Measurements from ENCODE around the gene AQP2.

Gene AQP2

GRCh38 chr12:49975318-49975761 is 24.8 kb downstream of the AQP2 start:
- H3K4me2 ChIP-seq, result no peak overlapping the region
- H3K36me3 ChIP-seq (ENCODE audit: insufficient read depth), result no peaks in the 10 kb centered on the region
- peaks cover 23% of the 10 kb centered on the region for H3K27me3 ChIP-seq (ENCODE audit: insufficient read depth, low read depth)
- H3K27ac ChIP-seq, result no peak overlapping the region
- H3K9ac ChIP-seq, result no peak overlapping the region
- no peak for TF ChIP-seq CTCF (conservative IDR thresholded peaks at IDR 0.05; ENCODE audit: low read depth, low read length)
- H3K4me3 ChIP-seq (IDR thresholded peaks at IDR 0.05; ENCODE audit: insufficient read depth, low read depth, low read length), result no peak overlapping the region
- no peak overlapping the region for H2AFZ ChIP-seq (ENCODE audit: low read depth)
- H3K79me2 ChIP-seq (ENCODE audit: insufficient read depth, low read depth), result no peaks in the 10 kb centered on the region
- H3K4me1 ChIP-seq (ENCODE audit: low read depth, poor library complexity, severe bottlenecking), result no peaks in the 10 kb centered on the region
- no peaks in the 10 kb centered on the region for H4K20me1 ChIP-seq (ENCODE audit: insufficient read depth)

- Histone ChIP-seq H2AFZ (ENCODE audit: low read depth) (no peak overlapping the region), H3K4me3 (IDR thresholded peaks at IDR 0.05; ENCODE audit: insufficient read depth, low read depth, low read length) (no peak overlapping the region), H3K9ac (no peak overlapping the region), H3K79me2 (ENCODE audit: insufficient read depth, low read depth) (no peaks in the 10 kb centered on the region), H3K4me2 (no peak overlapping the region), H3K36me3 (ENCODE audit: insufficient read depth) (no peaks in the 10 kb centered on the region), H3K27me3 (ENCODE audit: insufficient read depth, low read depth) (peaks cover 12% of the 10 kb centered on the region; the same call in 1 of the 2 replicates), H4K20me1 (ENCODE audit: insufficient read depth) (no peaks in the 10 kb centered on the region), H3K4me1 (ENCODE audit: low read depth, poor library complexity, severe bottlenecking) (no peaks in the 10 kb centered on the region), H3K27ac (no peak overlapping the region)
- TF ChIP-seq CTCF (conservative IDR thresholded peaks at IDR 0.05; ENCODE audit: low read depth, low read length), result no peak
Observed at GRCh38 chr12:49976557-49976956, 26.0 kb downstream of the AQP2 start.

GRCh38 chr12:49978125-49978524 is 27.6 kb downstream of the AQP2 start:
- Histone ChIP-seq H2AFZ (ENCODE audit: low read depth) (no peak overlapping the region), H3K27ac (no peak overlapping the region), H4K20me1 (ENCODE audit: insufficient read depth) (no peaks in the 10 kb centered on the region), H3K4me3 (IDR thresholded peaks at IDR 0.05; ENCODE audit: insufficient read depth, low read depth, low read length) (no peak overlapping the region), H3K36me3 (ENCODE audit: insufficient read depth) (no peaks in the 10 kb centered on the region), H3K27me3 (ENCODE audit: insufficient read depth, low read depth) (no peaks in the 10 kb centered on the region), H3K9ac (no peak overlapping the region), H3K79me2 (ENCODE audit: insufficient read depth, low read depth) (no peaks in the 10 kb centered on the region), H3K4me2 (no peak overlapping the region), H3K4me1 (ENCODE audit: low read depth, poor library complexity, severe bottlenecking) (no peaks in the 10 kb centered on the region)
- no peak for TF ChIP-seq CTCF (conservative IDR thresholded peaks at IDR 0.05; ENCODE audit: low read depth, low read length)

GRCh38 chr12:49979016-49979586 is 28.6 kb downstream of the AQP2 start:
- Histone ChIP-seq H3K27me3 (ENCODE audit: insufficient read depth, low read depth) (no peaks in the 10 kb centered on the region), H3K4me3 (IDR thresholded peaks at IDR 0.05; ENCODE audit: insufficient read depth, low read depth, low read length) (no peak overlapping the region), H2AFZ (ENCODE audit: low read depth) (no peak overlapping the region), H3K36me3 (ENCODE audit: insufficient read depth) (no peaks in the 10 kb centered on the region), H3K27ac (no peak overlapping the region), H3K79me2 (ENCODE audit: insufficient read depth, low read depth) (no peaks in the 10 kb centered on the region), H4K20me1 (ENCODE audit: insufficient read depth) (no peaks in the 10 kb centered on the region), H3K4me2 (no peak overlapping the region), H3K4me1 (ENCODE audit: low read depth, poor library complexity, severe bottlenecking) (no peaks in the 10 kb centered on the region), H3K9ac (no peak overlapping the region)
- TF ChIP-seq CTCF (conservative IDR thresholded peaks at IDR 0.05; ENCODE audit: low read depth, low read length), result no peak
